HPDE6-E6E7 (cell line): Measurements from ENCODE around the gene GRIN3B.

Experiments
- DNase-seq: peaks from one replicate; pipeline ENCODE4 v3.0.0; 2011; ENCODE audit warnings: missing footprints; ENCODE audit errors: extremely low spot score

Gene GRIN3B

DNA sequence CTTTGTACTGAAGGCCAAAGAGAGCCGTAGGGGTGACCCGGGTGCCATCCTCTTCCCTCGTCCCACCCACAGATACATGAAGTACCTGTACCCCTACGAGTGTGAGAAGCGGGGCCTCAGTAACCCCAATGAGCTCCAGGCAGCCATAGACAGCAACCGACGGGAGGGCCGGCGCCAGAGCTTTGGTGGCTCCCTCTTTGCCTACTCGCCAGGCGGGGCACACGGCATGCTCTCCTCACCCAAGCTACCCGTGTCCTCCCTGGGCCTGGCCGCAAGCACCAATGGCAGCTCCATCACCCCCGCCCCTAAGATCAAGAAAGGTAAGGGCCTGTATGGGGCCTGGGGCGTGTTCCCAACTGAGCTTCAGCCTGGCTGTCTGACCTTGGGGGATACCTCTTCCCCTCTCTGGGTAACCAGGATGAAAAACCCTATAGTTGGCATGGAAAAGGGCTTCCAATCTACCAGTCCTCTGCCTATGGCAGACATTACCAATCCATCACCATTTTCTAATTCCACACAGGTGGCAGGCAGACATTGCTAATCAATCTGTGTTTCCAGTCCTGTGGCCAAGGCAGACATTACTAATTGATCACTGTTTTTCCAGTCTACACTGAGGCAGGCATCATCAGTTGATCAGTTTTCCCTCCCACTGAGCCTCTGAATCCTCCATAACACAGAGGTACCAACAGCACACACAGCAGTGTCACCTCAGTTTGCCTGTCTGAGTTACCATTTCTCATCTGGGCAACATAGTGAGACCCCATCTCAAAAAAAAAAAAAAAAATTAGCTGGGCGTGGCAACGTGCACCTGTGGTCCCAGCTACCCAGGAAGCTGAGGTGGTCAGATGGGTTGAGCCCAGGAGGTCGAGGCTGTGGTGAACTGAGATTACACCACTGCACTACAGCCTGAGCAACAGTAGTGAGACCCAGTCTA is 35.2 kb upstream of the GRIN3B start:
- no peak for DNase-seq

GRCh38 chr19:966485-967088 is 33.6 kb upstream of the GRIN3B start:
- no peak for DNase-seq

- DNase-seq: no peak
Measured at GRCh38 chr19:970695-971094, 29.5 kb upstream of the GRIN3B start.

GRCh38 chr19:971795-972194 is 28.4 kb upstream of the GRIN3B start:
- DNase-seq: no peak

DNA sequence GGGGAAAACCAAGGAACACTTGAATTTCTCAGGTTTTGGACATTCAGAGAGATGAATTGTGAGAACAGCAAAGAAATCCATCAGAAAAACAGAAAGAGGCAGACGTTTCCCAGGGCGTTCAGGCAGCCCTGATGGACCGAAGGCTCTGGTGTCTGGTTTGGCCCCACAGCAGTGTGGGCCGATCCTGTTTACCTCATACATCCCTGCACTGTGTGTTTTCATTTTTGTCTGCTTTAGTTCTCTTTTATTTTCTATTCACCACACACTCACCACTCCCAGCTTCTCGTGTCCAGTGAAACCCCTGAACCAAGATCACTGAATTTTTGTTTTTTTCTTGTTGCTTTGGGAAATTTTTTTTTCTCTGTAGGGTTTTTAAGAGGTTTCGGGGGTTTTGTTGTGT is 27.9 kb upstream of the GRIN3B start:
- DNase-seq: no peak

GRCh38 chr19:973726-974563 is 26.3 kb upstream of the GRIN3B start:
- no peak for DNase-seq

GRCh38 chr19:974564-975257 is 25.5 kb upstream of the GRIN3B start:
- DNase-seq: no peak

DNA sequence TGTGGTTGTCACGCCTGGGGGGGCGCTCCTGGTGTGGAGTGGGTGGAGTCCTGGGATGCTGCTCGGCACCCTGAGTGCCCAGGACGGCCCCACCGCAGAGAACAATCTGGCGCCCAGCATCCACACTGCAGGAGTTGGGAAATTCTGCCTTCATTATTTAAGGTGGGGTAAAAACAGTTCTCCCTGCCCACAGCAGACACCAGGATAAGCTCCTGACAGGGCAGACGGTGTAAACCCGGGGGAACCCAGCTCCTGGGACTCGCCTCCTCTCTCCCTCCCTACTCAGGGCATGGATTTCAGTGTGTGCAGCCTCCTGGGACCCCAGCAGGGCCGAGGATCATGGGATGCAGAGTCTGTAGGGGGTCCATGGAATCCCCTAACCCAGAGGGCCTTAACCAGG is 23.7 kb upstream of the GRIN3B start:
- DNase-seq: no peak

DNA sequence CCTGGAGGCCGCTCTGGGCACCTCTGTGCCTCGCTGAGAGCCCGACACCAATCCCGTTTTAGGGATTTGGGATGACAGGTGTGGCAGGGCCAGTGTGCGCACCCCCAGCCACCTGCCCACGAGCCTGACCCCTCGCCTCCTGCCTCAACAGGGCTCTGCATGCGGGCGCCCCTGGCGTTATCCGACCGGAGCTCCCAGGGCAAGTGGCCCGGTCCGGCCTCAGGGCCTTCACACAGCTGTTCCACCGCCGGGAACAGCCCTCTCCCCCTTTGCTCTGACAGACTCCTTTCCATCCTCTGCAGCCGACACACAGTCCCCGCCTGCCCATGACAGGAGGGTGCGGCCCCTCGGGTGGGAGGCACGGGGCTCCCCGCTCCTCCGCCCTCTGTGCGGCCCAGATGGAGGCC is 23.2 kb upstream of the GRIN3B start:
- no peak for DNase-seq

DNA sequence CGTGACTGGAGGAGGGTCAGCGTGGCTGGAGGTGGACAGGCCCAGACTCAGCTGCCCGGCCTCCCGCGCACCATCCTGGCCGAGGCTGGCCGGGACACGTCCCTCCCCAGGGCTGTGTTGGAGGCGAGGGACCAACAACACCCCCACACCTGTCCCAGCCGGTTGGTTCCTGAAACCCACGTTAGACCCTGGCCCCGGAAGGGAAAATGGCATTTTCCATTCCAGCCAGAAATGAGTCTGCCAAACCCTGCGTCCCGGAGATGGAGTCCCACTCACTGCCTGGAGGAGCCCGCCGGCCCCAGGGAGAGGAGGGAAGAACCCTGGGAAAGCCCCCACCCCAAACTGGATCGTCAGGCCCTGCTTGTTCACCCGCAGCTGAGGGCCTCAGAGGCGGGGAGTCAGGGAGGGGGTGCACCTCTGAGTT is 20.9 kb upstream of the GRIN3B start:
- no peak for DNase-seq

- no peak for DNase-seq
Measured at GRCh38 chr19:980133-980998, 19.9 kb upstream of the GRIN3B start.

GRCh38 chr19:982567-983170 is 17.6 kb upstream of the GRIN3B start:
- peak; percentile 79 for DNase-seq

GRCh38 chr19:984165-984967 is 15.9 kb upstream of the GRIN3B start, which contains the start of gene WDR18:
Gene WDR18, plus strand, starts transcription at chr19:984345. Its CDS starts 9 bp downstream, at chr19:984354.
- peak; percentile 97 for DNase-seq

GRCh38 chr19:986083-986482 is 14.1 kb upstream of the GRIN3B start:
- DNase-seq: no peak

DNA sequence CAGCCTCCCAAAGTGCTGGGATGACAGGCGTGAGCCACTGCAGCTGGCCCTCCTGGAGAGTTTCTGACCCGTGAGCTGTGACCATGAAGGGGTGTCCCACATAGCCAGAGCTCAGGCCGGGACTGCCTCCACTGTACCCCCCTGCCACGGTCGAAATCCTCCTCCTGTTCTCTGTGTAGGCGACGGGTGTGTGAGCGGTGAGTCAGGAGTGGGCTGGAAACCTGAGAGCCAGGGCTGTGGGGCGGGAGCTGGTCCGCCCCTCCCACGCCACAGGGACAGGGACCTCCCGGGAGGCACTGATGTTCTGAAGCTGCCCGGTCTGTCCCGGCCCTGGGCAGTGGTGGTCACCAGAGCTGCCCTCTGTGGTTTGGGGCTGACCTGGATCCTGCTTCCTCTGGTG is 12.1 kb upstream of the GRIN3B start:
- no peak for DNase-seq

- DNase-seq: no peak
Measured at GRCh38 chr19:988510-988909, 11.7 kb upstream of the GRIN3B start.

DNA sequence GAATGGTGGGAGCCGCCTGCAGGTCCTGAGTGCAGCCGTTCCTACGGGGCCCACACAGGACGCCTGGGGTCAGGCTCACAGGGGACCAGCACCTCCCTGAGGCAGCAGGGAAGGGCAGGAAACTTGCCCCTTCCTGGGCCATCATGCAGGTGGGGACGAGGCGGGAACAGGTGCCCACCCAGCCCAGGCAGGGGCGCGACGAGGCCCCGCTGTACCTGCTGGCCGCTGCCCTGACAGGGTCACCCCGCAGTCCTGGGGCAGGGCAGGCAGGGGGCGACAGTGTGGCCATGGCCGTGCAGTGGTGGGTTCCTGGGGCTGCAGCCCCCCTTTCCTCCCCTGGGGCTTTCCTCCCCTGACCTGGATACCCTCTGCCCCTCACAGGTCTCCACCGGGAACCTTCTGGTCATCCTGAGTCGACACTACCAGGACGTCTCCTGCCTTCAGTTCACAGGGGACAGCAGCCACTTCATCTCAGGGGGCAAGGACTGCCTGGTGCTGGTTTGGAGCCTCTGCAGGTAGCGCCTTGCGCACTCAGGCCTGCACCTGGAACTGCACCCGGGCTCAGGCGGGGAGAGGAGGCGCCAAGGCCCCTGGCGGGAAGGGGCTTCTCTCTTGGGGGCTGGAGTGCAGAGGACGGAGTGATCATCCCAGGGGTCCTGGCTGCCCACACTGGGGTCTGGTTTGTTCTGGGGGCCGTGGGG is 10.7 kb upstream of the GRIN3B start:
- DNase-seq: no peak

GRCh38 chr19:990119-990571 is 10.1 kb upstream of the GRIN3B start:
- DNase-seq: no peak

DNA sequence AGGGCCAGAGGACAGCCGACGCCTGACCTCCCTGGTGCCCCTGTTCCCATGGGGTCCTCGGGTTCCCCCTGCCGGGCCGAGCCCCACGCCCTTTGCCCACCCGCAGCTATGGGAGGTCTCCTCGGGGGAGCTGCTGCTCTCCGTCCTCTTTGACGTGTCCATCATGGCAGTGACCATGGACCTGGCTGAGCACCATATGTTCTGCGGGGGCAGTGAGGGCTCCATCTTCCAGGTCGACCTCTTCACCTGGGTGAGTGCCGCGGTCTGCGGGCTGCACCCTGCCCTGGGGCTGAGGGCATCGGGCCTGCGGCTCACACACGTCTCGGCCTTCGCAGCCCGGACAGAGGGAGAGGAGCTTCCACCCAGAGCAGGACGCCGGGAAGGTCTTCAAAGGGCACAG is 9.5 kb upstream of the GRIN3B start:
- DNase-seq: no peak
